ENCODE measurements around the gene MDN1.

MDN1 gene

DNA sequence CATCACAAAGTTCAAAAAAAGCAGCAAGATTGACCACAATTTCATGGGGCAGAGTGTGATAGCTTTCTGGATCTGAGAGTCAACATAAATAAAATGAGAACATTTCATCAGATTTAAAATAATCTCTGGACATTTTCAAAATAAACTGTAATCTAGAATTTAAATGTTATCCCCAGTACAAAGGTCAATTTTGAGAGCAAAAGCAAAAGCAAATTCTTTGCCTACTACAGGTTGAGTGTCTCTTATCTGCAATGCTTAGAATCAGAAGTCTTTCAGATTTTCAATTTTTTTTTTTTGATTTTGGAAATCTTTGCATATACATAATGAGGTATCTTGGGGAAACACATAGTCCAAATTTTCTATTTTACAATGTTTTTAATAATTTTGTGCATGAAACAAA lies 113.5 kb downstream of the MDN1 start:
- DNase-seq (ENCODE audit: extremely low spot score, insufficient read length, low read depth) (no peak), FAIRE-seq (no peak)

GRCh38 chr6:89703292-89703691 lies 116.3 kb downstream of the MDN1 start:
- FAIRE-seq = no peak

GRCh38 chr6:89702349-89702748 lies 117.2 kb downstream of the MDN1 start:
- DNase-seq (ENCODE audit: extremely low spot score, insufficient read length, low read depth) (no peak), FAIRE-seq (no peak)

More at GRCh38 chr6:89703292-89703691, 116.3 kb downstream of the MDN1 start:
- no peak for DNase-seq (ENCODE audit: extremely low spot score, insufficient read length, low read depth)

- no peak for DNase-seq (ENCODE audit: extremely low spot score, insufficient read length, low read depth)
- FAIRE-seq = no peak
Measured at GRCh38 chr6:89695667-89696066, 123.9 kb downstream of the MDN1 start.

DNA sequence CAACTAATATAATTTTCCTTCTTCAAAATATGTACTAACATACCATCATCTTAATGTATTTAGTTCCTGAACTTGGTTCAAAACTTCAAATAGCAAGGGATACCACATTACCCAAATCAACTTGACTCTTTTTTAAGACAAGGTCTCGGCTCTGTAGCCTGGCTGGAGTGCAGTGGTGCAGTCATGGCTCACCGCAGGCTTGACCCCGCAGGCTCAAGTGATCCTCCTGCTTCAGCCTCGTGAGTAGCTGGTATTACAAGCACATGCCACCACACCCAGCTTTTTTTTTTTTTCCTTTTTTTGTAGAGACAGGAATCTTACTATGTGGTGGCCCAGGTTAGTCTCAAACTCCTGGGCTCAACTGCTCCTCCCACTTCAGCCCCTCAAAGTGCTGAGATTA lies 125.2 kb downstream of the MDN1 start:
- FAIRE-seq (no peak), DNase-seq (ENCODE audit: extremely low spot score, insufficient read length, low read depth) (no peak)

DNA sequence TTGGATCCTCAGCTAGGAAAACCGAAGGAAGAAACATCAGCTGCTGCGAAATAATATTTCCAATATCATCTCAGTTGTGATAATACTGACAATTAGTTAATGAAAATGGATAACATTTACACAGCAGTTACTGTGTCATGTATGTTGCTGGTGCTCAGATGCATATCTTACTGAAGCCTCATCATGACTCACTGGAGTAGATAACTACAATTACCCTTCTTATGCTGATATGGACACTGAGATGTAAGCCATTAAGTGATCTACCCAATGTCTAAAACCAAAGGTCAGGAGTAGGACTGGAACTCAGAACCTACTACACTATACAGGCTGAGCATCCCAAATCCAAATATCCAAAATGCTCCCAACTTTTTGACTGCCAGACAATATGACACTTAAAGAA lies 126.4 kb downstream of the MDN1 start:
- no peak for FAIRE-seq

DNA sequence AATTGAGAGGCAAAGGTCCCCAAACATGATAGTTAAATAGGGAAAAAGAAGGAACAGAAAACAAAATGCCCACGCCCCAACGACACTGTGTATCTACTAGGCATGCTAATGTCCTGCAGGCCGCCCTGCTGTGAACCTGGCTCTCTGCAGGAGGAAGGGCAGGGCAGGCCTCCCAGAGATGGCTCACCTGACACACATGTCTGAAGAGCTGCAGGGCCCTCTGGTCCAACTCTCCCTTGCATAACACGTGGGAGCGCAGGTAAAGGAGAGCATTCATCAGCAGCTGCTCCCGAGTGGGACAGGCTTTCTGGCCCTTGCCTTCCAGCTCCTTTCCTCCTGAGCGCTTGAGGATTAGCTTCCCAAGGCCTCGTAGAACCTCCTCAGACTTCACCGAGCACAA lies 127.3 kb downstream of the MDN1 start:
- DNase-seq (ENCODE audit: extremely low spot score, insufficient read length, low read depth) = no peak

More for the DNA sequence above, 126.4 kb downstream of the MDN1 start:
- DNase-seq (ENCODE audit: extremely low spot score, insufficient read length, low read depth) = no peak

GRCh38 chr6:89690944-89691324 lies 128.7 kb downstream of the MDN1 start:
- FAIRE-seq = no peak
- DNase-seq (ENCODE audit: extremely low spot score, insufficient read length, low read depth) = no peak

More for the DNA sequence above, 127.3 kb downstream of the MDN1 start:
- FAIRE-seq = no peak

GRCh38 chr6:89689732-89690131 lies 129.9 kb downstream of the MDN1 start:
- DNase-seq (ENCODE audit: extremely low spot score, insufficient read length, low read depth) = no peak

GRCh38 chr6:89688328-89688727 lies 131.3 kb downstream of the MDN1 start:
- no peak for FAIRE-seq
- DNase-seq (ENCODE audit: extremely low spot score, insufficient read length, low read depth) = no peak

More at GRCh38 chr6:89689732-89690131, 129.9 kb downstream of the MDN1 start:
- no peak for FAIRE-seq

GRCh38 chr6:89685311-89685710 lies 134.3 kb downstream of the MDN1 start:
- FAIRE-seq = no peak
- DNase-seq (ENCODE audit: extremely low spot score, insufficient read length, low read depth) = no peak

- no peak for DNase-seq (ENCODE audit: extremely low spot score, insufficient read length, low read depth)
- no peak for FAIRE-seq
Measured at GRCh38 chr6:89682991-89683390, 136.6 kb downstream of the MDN1 start.

DNA sequence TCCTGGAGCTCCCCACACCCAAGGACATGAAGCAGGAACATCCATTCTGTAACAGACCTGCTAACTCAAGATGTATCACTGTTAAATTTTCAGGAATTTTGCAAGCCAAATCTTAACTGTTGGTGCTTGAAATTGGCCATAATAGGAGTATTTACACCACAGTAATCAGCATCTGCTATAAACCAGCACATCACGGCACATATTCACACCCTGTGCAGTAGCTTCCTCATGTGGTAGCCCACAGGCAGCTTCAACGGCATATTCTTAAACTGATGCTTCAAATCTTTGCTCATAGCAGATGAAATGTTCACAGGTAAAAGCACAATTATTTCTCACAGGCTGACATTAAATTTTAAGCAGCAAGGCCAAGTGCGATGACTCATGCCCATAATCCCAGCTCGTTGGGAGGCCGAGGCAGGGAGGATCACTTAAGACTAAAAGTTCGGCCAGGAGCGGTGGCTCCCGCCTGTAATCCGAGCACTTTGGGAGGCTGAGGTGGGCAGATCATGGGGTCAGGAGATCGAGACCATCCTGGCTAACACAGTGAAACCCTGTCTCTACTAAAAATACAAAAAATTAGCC lies 137.5 kb downstream of the MDN1 start:
- FAIRE-seq (no peak), DNase-seq (ENCODE audit: extremely low spot score, insufficient read length, low read depth) (no peak)

GRCh38 chr6:89680551-89680950 lies 139.0 kb downstream of the MDN1 start:
- no peak for DNase-seq (ENCODE audit: extremely low spot score, insufficient read length, low read depth)
- FAIRE-seq = no peak

GRCh38 chr6:89680150-89680549 lies 139.4 kb downstream of the MDN1 start:
- FAIRE-seq = no peak
- DNase-seq (ENCODE audit: extremely low spot score, insufficient read length, low read depth) = no peak

DNA sequence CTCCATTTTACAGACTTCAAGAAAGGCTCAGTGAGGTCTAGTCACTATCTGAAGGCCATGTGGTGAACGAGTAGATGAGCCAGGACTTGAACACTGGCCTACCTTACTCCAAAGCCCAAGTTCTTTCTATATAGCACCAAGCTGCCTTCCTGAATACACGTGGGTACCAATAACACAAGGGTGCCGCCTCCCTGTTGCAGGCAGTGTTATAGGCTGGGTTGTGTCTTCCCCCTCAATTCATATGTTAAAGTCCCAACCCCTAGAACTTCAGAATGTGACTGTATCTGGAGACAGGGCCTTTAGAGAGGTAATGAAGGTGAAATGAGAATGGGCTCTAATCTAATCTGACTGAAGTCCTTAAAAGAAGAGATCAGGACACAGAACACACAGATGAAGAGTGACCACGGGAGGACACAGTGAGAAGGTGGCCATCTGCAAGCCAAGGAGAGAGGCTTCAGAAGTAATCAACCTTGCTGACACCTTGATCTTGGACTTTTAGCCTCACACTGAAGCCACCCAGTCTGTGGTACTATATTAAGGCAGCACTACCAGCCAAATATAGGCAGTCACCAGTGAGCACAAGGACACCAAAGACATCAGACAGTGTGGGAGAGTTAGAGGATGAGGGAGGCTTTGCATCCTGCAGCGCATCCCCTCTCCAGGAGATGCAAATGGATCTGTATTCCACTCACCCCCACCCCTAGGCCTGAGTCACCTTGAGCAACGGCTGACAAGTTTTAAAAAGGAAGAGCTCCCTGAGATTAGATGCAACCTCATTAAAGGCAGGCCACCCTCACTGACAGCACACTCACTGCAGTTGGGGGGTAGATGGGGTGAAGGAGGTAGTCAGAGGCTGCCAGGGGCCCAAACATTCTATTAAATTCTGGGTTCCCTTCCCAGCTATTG lies 140.1 kb downstream of the MDN1 start:
- FAIRE-seq (no peak), DNase-seq (ENCODE audit: extremely low spot score, insufficient read length, low read depth) (no peak)

GRCh38 chr6:89678531-89678930 lies 141.1 kb downstream of the MDN1 start:
- FAIRE-seq (no peak), DNase-seq (ENCODE audit: extremely low spot score, insufficient read length, low read depth) (no peak)

GRCh38 chr6:89675949-89676748 lies 143.4 kb downstream of the MDN1 start:
- DNase-seq (ENCODE audit: extremely low spot score, insufficient read length, low read depth) (no peak), FAIRE-seq (no peak)

DNA sequence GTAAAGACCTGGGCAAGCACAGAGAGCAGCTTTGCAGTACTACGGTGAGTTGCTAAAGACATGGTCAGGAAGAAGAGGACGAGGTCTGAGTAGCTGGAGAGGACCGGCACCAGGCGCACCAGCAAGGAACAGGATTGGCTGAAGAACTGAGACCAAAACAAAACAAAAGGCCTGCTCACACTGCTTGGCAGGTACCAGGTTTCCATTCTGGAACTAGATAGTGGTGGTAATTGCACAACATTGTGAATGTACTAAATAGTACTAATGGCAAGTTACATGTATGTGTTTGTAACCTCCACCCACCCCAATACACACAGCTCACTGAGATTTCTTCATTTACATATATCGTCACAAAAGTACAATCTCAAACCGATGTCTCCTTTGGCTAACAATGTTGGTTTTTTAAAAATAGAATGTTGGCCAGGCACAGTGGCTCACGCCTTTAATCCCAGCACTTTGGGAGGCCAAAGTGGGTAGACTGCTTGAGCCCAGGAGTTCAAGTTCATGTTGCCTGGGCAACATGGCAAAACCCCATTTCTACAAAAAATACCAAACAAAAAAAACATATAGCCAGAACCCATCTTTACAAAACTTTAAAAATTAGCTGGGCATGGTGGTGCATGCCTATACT lies 148.5 kb downstream of the MDN1 start:
- DNase-seq (ENCODE audit: extremely low spot score, insufficient read length, low read depth) = no peak
- no peak for FAIRE-seq

DNA sequence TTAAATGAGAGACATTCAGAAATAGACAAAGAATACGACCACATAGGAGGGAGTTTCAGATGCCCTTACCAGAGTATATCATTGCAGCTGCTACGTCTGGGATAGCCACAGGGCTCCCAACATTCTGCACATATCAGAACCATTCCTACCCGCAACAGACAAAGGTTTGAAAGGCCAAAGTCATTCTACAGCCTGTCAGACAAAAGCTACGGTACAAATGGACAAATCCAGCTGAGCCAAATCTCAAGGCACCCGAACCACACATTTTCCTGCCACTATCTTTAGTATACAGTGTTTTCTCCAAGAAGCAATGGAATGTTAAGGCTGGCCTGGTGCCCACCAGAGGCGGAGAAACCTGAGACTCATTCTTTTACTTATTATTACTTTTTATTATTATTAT lies 150.6 kb downstream of the MDN1 start:
- DNase-seq (ENCODE audit: extremely low spot score, insufficient read length, low read depth) = no peak

More for the DNA sequence above, 150.6 kb downstream of the MDN1 start:
- FAIRE-seq = no peak

Measured in GM18507 (cell line).